Activated CD8-positive, alpha-beta T cell treated with anti-CD3 and anti-CD28 coated beads, Interleukin-2, amount 10 ng/mL, durations not matched to agents 7 days and 5 days (primary cell): ENCODE data around the gene CYP3A7. TPM values are rescaled to one million over a fixed set of nuclear protein-coding genes. Genes with fewer than 3 reads are reported as not detected.
"Not testable (repeated sequence)": the region's sequence is repeated elsewhere in the genome, so short reads cannot be mapped to it uniquely, and the experiment has no call there.

Source experiments
- ATAC-seq: fragments of 150-1000 bp; cut with Tn5 transposase; one replicate; pipeline ENCODE4 v1.10.0; 2021; ENCODE audit warnings: moderate library complexity
- CTCF ChIA-PET: fragments of 350-600 bp; sonication (Branson Sonifier 250); formaldehyde crosslinking; loops from one replicate; lab custom pipeline; 2021; ENCODE audit warnings: antibody characterized with exemption; lab: Charles Lee
- POLR2A ChIA-PET: fragments of 350-600 bp; sonication (Branson Sonifier 250); formaldehyde crosslinking; loops from one replicate; lab custom pipeline; 2021; ENCODE audit warnings: antibody characterized with exemption; lab: Charles Lee
- DNase-seq: peaks from one replicate; pipeline ENCODE4 v3.0.0-alpha.2; 2020
- H3K27ac Mint-ChIP-seq: one replicate; pipeline ENCODE4 v1.8.0; 2021; ENCODE audit warnings: mild to moderate bottlenecking, mixed read lengths
- H3K27me3 Mint-ChIP-seq: one replicate; pipeline ENCODE4 v1.8.0; 2021; ENCODE audit warnings: low read depth, mixed read lengths
- H3K36me3 Mint-ChIP-seq: one replicate; pipeline ENCODE4 v1.8.0; 2021; ENCODE audit warnings: low read depth, mixed read lengths
- H3K4me1 Mint-ChIP-seq: one replicate; pipeline ENCODE4 v1.8.0; 2021; ENCODE audit warnings: low read depth, mixed read lengths
- H3K4me3 Mint-ChIP-seq: one replicate; pipeline ENCODE4 v1.8.0; 2021; ENCODE audit warnings: mild to moderate bottlenecking, mixed read lengths
- H3K9me3 Mint-ChIP-seq: one replicate; pipeline ENCODE4 v1.8.0; 2022; ENCODE audit warnings: mixed read lengths; ENCODE audit not compliant: insufficient read depth
- total RNA-seq, 2 experiments: library from RNA; stranded (reverse); gene quantifications; one replicate each; pipeline ENCODE4 v1.2.3, GENCODE V29; 2021

Gene CYP3A7
- total RNA-seq, 2 experiments from 2014 or later = not detected

DNA sequence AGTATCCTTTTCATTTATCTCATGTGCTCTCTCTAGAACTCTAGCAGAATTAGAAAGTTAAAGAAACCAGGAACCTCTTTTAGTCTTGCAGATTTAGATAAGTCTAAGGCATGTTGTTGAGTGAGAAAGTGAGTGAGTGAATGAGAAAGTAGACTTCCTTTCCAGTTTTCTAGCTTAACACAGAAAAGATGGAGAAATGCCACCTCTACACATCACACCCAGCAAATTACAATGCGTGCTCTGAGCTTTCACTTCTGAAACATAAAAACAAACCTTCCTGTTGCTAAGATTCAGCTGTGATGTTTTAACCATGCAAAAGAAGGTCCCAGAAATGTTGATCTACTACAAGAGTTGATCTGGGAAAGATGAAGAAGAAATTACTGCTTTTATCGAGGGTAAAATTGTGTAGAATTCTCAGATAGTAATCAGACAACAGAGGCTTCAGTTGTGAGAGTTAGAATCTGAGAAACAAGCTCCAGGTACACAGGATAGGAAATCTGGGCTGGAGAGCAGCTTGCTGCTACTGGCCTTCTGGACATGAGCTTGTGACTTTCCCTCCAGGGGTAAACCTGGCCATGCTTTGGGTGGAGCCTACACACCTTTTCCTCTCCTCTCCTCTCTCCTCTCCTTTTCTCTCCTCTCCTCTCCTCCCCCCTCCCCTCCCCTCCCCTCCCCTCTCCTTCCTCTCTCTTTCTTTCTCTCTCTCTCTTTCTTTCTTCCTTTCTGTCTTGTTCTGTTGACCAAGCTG lies 59.8 kb downstream of the CYP3A7 start:
- no peaks in the 10 kb centered on the region for H3K9me3 Mint-ChIP-seq
- H3K36me3 Mint-ChIP-seq = peaks cover 5% of the 10 kb centered on the region
- H3K4me3 Mint-ChIP-seq = no peak overlapping the region
- ATAC-seq (no peak), DNase-seq (no peak)
- peak overlapping the region; percentile 60 for H3K27ac Mint-ChIP-seq
- H3K4me1 Mint-ChIP-seq = peaks cover 10% of the 10 kb centered on the region
- ChIA-PET POLR2A (no interaction called here), CTCF (no interaction called here)
- no peaks in the 10 kb centered on the region for H3K27me3 Mint-ChIP-seq

DNA sequence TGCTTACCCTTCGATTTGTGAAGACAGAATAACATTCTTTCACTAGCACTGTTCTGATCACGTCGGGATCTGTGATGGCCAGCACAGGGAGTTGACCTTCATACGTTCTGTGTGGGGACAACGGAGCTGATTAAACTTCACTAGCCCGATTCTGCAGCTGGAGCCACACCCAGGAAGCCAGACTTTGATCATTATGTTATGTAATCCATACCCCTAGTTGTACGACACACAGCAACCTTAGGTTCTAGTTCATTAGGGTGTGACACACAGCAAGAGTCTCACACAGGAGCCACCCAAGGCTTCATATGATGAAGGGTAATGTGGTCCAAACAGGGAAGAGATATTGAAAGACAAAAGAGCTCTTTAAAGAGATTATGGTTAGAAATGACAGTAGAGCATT lies 62.4 kb downstream of the CYP3A7 start:
- Mint-ChIP-seq H3K27ac (no peak overlapping the region), H3K4me1 (peaks cover 10% of the 10 kb centered on the region), H3K36me3 (peaks cover 8% of the 10 kb centered on the region), H3K4me3 (no peak overlapping the region), H3K9me3 (no peaks in the 10 kb centered on the region), H3K27me3 (no peaks in the 10 kb centered on the region)
- CTCF ChIA-PET = no interaction called here
- no peak for DNase-seq
- no peak for ATAC-seq
- POLR2A ChIA-PET = no interaction called here

DNA sequence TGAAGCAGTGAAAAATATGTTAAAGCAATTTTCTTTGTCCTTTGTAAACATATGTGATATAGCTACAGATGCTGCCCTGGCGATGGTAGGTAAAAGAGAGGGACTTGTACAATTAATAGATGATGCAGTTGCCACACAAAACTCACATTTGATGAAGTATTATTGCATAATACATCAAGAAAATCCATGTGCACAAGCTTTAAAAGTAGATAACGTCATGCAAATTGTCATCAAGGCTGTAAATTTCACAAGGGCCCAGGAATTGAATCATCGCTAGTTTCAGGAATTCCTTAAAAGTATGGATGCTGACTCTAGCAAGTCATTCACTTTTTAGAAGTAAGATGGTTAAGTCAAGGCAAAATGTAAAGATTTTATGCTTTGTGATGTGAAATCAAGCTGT lies 65.2 kb downstream of the CYP3A7 start:
- CTCF ChIA-PET = no interaction called here
- no peak overlapping the region for H3K4me3 Mint-ChIP-seq
- no peak for DNase-seq

DNA sequence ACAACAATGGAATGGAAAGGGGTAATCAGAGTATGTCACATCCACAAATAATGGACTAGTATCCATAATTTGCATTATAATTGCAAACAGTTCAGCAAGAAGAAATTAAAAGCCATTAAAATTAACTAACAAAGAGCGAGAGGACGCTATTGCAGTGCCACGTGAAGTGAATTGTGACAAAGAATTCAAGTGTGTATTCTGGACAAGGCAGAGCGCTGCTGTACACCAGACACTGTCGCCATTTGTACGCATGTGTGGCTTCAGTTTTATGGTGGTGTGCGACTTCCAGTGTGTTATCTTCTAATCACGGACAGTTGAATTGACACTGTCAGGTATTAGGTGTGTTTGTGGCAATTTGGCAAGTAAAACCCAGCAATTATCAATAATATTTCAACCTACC lies 66.5 kb downstream of the CYP3A7 start:
- Mint-ChIP-seq H3K36me3 (peaks cover 30% of the 10 kb centered on the region), H3K4me3 (no peak overlapping the region), H3K27me3 (no peaks in the 10 kb centered on the region), H3K9me3 (no peaks in the 10 kb centered on the region), H3K4me1 (peaks cover 5% of the 10 kb centered on the region), H3K27ac (no peak overlapping the region)
- POLR2A ChIA-PET = no interaction called here
- CTCF ChIA-PET = no interaction called here
- ATAC-seq (no peak), DNase-seq (no peak)

More for the DNA sequence above, 65.2 kb downstream of the CYP3A7 start:
- Mint-ChIP-seq H3K27ac (no peak overlapping the region), H3K9me3 (no peaks in the 10 kb centered on the region), H3K4me1 (peaks cover 6% of the 10 kb centered on the region), H3K27me3 (no peaks in the 10 kb centered on the region), H3K36me3 (peaks cover 20% of the 10 kb centered on the region)
- POLR2A ChIA-PET = no interaction called here
- no peak for ATAC-seq

DNA sequence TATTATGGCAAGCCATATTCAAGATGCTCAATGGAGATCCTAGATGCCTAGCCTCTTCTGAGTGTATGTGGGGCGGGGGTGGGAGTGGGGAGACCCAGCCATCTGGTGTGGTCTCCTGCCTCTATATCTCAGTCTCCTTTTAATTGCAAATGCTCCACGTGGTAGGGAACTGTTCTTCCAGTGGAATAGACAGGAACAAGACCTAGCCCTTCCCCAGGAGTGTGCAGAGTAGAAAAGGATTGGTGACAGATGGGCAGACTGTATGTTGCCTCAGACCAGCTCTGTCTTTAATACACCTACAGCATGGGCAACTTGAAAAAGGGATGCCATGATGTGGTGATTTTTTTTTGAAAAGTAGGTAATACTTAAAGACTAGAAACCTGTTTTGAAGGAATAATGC lies 67.8 kb downstream of the CYP3A7 start:
- no peak for ATAC-seq
- Mint-ChIP-seq H3K4me3 (no peak overlapping the region), H3K27me3 (no peaks in the 10 kb centered on the region), H3K4me1 (peaks cover 5% of the 10 kb centered on the region), H3K36me3 (peaks cover 38% of the 10 kb centered on the region), H3K27ac (no peak overlapping the region), H3K9me3 (no peaks in the 10 kb centered on the region)
- ChIA-PET CTCF (no interaction called here), POLR2A (no interaction called here)
- DNase-seq = no peak

GRCh38 chr7:99666013-99666395 lies 69.0 kb downstream of the CYP3A7 start:
- no peak for ATAC-seq
- Mint-ChIP-seq H3K4me3 (no peak overlapping the region), H3K4me1 (peaks cover 5% of the 10 kb centered on the region), H3K9me3 (no peaks in the 10 kb centered on the region), H3K27me3 (no peaks in the 10 kb centered on the region), H3K27ac (no peak overlapping the region), H3K36me3 (peaks cover 39% of the 10 kb centered on the region)
- no peak for DNase-seq
- POLR2A ChIA-PET = no interaction called here
- CTCF ChIA-PET = no interaction called here

- Mint-ChIP-seq H3K36me3 (peaks cover 42% of the 10 kb centered on the region), H3K27me3 (no peaks in the 10 kb centered on the region), H3K27ac (no peak overlapping the region), H3K9me3 (no peaks in the 10 kb centered on the region), H3K4me3 (no peak overlapping the region), H3K4me1 (peaks cover 5% of the 10 kb centered on the region)
- no peak for ATAC-seq
- CTCF ChIA-PET = no interaction called here
- POLR2A ChIA-PET = interaction anchor here (1.1 kb wide), 1 partner anchor 41 kb away, joined by 3 read pairs; no protein-coding TSS in a partner anchor
- DNase-seq = no peak
These were observed 69.5 kb downstream of the CYP3A7 start for GRCh38 chr7:99665312-99666012.

GRCh38 chr7:99657879-99658278 lies 77.1 kb downstream of the CYP3A7 start:
- POLR2A ChIA-PET, H3K27me3 Mint-ChIP-seq, H3K4me1 Mint-ChIP-seq, H3K4me3 Mint-ChIP-seq, H3K27ac Mint-ChIP-seq, ATAC-seq, CTCF ChIA-PET, DNase-seq, H3K9me3 Mint-ChIP-seq: not testable (repeated sequence)
- peaks cover 47% of the 10 kb centered on the region for H3K36me3 Mint-ChIP-seq

Other genes with a start within 250 kb of the CYP3A7 start
- 10 to 100 TPM; 48.3 to 58.1 TPM for gene ZNF394, start 234.9 kb downstream of the CYP3A7 start, total RNA-seq
- gene ZKSCAN5, start 230.5 kb downstream of the CYP3A7 start, total RNA-seq = 10 to 100 TPM; 13.9 TPM
- gene FAM200A, start 183.1 kb downstream of the CYP3A7 start, total RNA-seq = 1 to 10 TPM; 5.1 to 5.4 TPM
- 100 to 1,000 TPM; 101 to 108 TPM for gene ZNF655, start 176.6 kb downstream of the CYP3A7 start, total RNA-seq
- 1 to 10 TPM; 1.2 to 1.4 TPM for gene TMEM225B, start 136.9 kb downstream of the CYP3A7 start, total RNA-seq
- gene ZSCAN25, start 118.2 kb downstream of the CYP3A7 start, total RNA-seq = 10 to 100 TPM; 34.8 to 36.3 TPM
- gene CYP3A5, start 55.2 kb downstream of the CYP3A7 start, total RNA-seq = not detected
- gene CYP3A4, start 49.0 kb upstream of the CYP3A7 start, total RNA-seq = not detected
- gene CYP3A43, start 92.8 kb upstream of the CYP3A7 start, total RNA-seq = not detected
- gene OR2AE1, start 141.8 kb upstream of the CYP3A7 start, total RNA-seq = under 1 TPM; 0.42 to 0.60 TPM
- 10 to 100 TPM; 26.7 to 28.0 TPM for gene TRIM4, start 184.3 kb upstream of the CYP3A7 start, total RNA-seq
- under 1 TPM in 1 of 2 experiments, not detected in 1; 0.21 TPM for gene GJC3, start 194.4 kb upstream of the CYP3A7 start, total RNA-seq
- not detected for gene AZGP1, start 240.8 kb upstream of the CYP3A7 start, total RNA-seq